Mammary epithelial cell (primary cell): ENCODE results near the gene CCNI2.

Experiments
- EZH2 ChIP-seq: IDR thresholded peaks from 2 replicates; pipeline ENCODE4 v1.6.1; 2012; ENCODE audit warnings: low read length, inconsistent platforms, borderline replicate concordance
- TF ChIP-seq, protein P1 (sequence below), 2 donors: IDR thresholded peaks in 1 of 2; conservative IDR thresholded peaks in 1 of 2; 2 replicates each; pipeline ENCODE4 v1.5.1; 2011 to 2012; ENCODE audit warnings: inconsistent platforms in 2 of 2, low read length in 2 of 2, mild to moderate bottlenecking in 2 of 2, control low read depth in 1 of 2, low read depth in 1 of 2; ENCODE audit not compliant: insufficient read depth in 1 of 2; ENCODE audit errors: extremely low read depth in 1 of 2

DNA sequence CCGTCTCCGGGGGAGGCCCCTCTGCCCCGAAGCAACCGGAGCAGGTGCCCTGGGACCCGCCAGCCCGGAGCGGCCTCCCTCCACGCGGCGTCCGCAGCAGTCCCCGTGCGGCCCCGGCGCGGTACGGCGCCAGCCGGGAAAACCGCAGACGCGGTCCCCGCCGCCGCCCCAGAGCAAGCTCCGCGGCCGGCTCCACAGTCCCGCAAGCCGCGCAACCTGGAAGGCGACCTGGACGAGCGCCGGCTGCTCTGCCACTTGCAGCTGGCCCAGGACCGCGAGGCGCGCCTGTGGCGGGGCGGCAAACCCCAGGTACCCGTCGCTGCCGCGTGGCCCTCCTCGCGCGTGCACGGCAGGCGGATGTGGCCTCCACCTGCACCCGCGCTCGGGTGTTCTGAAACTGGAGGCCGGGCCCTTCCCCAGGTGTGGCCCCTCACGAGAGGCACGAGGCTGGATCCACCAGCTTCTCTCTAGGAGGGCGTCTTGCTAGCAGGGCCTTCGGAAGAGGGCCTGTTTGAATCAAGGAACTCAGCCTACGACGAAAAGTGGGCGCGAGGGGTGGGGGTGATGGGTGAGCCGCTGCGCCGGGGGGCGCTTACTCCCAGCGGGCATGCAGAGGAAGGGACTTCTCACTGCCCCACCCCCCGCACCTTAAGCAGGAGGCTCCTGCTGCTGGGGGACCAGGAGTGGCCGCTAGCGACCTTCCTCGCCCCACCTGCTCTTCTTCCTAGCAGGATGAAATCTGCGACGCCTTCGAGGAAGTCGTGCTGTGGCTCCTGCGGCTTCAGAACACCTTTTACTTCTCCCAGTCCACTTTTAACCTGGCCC lies 602 bp downstream of the CCNI2 start:
- TF ChIP-seq EZH2, result no peak
- TF ChIP-seq, protein P1, sequence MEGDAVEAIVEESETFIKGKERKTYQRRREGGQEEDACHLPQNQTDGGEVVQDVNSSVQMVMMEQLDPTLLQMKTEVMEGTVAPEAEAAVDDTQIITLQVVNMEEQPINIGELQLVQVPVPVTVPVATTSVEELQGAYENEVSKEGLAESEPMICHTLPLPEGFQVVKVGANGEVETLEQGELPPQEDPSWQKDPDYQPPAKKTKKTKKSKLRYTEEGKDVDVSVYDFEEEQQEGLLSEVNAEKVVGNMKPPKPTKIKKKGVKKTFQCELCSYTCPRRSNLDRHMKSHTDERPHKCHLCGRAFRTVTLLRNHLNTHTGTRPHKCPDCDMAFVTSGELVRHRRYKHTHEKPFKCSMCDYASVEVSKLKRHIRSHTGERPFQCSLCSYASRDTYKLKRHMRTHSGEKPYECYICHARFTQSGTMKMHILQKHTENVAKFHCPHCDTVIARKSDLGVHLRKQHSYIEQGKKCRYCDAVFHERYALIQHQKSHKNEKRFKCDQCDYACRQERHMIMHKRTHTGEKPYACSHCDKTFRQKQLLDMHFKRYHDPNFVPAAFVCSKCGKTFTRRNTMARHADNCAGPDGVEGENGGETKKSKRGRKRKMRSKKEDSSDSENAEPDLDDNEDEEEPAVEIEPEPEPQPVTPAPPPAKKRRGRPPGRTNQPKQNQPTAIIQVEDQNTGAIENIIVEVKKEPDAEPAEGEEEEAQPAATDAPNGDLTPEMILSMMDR (conservative IDR thresholded peaks at IDR 0.05 in 1 of 2, IDR thresholded peaks at IDR 0.05 in 1 of 2; ENCODE audit: extremely low read depth in 1 of 2, insufficient read depth in 1 of 2, low read depth in 1 of 2, low read length in 2 of 2), result no peak
